SKM-1 (cell line): ENCODE data around the gene NBEAL2.
"Not testable (repeated sequence)": the region's sequence is repeated elsewhere in the genome, so short reads cannot be mapped to it uniquely, and the experiment has no call there.

ENCODE experiments used
- DNase-seq: peaks from one replicate; lab custom pipeline; 2025; ENCODE audit not compliant: unreplicated experiment; lab: John Stamatoyannopoulos, UW

The NBEAL2 gene

GRCh38 chr3:47034868-47035489, 55.5 kb downstream of the NBEAL2 start:
- no peak for DNase-seq

- DNase-seq, result no peak
Observed at GRCh38 chr3:47035645-47036044, 56.2 kb downstream of the NBEAL2 start.

- DNase-seq, result no peak
Observed at GRCh38 chr3:47036145-47036544, 56.7 kb downstream of the NBEAL2 start.

GRCh38 chr3:47037302-47037701, 57.8 kb downstream of the NBEAL2 start:
- not testable (repeated sequence) for DNase-seq

- DNase-seq, result no peak
Observed at GRCh38 chr3:47041114-47041513, 61.6 kb downstream of the NBEAL2 start.

- no peak for DNase-seq
Observed at GRCh38 chr3:47042231-47042791, 62.8 kb downstream of the NBEAL2 start.

- DNase-seq, result no peak
Observed at GRCh38 chr3:47047069-47047468, 67.6 kb downstream of the NBEAL2 start.

- no peak for DNase-seq
Observed at GRCh38 chr3:47047673-47048072, 68.2 kb downstream of the NBEAL2 start.

GRCh38 chr3:47054412-47054811, 74.9 kb downstream of the NBEAL2 start:
- DNase-seq, result no peak

GRCh38 chr3:47056705-47057104, 77.2 kb downstream of the NBEAL2 start:
- no peak for DNase-seq

GRCh38 chr3:47057212-47057671, 77.8 kb downstream of the NBEAL2 start:
- DNase-seq, result no peak
